GM21529 (cell line): ENCODE data around the gene SDR39U1.
A peak's percentile ranks its signal among the peaks of the same experiment; 100 is the strongest.
"Not testable (repeated sequence)": the region's sequence is repeated elsewhere in the genome, so short reads cannot be mapped to it uniquely, and the experiment has no call there.

Source experiments
- ATAC-seq: cut with Tn5 transposase; IDR thresholded peaks from one replicate; pipeline ENCODE4 v1.9.1; 2021; ENCODE audit not compliant: unreplicated experiment

Gene SDR39U1

GRCh38 chr14:24442240-24443052 lies at the start of gene SDR39U1:
Gene SDR39U1, minus strand, starts transcription at chr14:24442776. Its CDS starts 7 bp downstream, at chr14:24442769.
- ATAC-seq, result peak; percentile 89

DNA sequence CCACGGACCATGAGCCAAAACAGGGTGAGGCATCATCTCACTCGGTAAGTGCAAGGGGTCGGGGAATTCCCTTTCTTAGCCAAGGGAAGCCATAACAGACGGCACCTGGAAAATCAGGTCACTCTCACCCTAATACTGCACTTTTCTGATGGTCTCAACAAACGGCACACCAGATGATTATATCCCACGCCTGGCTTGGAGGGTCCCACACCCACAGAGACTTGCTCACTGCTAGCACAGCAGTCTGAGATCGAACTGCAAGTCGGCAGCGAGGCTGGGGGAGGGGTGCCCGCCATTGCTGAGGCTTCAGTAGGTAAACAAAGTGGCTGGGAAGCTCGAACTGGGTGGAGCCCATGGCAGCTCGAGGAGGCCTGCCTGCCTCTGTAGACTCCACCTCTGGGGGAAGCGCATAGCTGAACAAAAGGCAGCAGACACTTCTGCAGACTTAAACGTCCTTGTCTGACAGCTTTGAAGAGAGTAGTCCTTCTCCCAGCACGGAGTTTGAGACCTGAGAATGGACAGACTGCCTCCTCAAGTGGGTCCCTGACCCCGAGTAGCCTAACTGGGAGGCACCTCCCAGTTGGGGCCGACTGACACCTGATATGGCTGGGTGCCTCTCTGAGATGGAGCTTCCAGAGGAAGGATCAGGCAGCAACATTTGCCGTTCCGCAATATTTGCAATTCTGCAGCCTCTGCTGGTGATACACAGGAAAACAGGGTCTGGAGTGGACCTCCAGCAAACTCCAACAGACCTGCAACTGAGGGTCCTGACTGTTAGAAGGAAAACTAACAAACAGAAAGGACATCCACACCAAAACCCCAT lies 49.2 kb upstream of the SDR39U1 start:
- ATAC-seq, result not testable (repeated sequence)

DNA sequence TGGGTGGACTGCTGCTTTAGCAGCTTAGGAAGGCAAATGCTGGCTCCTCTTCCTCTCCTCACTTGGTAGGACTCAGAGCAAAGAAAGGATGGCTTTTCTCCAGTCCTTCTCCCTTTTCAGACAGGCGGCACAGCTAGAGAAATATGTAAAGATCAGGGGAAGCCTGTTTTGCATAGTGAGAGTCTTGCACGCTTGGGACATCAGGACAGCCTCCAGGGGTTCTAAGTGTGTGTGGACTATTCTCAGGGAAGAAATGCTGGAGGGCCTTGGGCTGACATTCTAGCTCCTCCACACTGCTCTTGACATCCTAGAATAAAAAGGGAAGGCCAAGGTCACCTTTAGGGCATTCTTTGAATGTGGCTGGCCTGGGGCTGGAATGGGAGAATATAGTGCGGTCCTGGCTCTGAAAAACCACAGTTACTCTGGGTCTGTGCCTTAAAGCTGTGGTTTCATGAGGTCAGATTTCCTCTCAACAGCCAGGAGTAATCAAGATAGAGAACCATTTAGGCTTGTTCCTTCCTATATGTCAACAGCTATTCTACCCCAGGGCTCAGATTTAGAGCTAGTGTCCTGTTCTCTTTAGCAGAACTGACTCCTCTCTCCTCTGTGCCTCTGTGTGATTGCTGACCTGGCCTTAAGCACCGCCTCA lies 41.2 kb upstream of the SDR39U1 start:
- peak; percentile 63 for ATAC-seq

DNA sequence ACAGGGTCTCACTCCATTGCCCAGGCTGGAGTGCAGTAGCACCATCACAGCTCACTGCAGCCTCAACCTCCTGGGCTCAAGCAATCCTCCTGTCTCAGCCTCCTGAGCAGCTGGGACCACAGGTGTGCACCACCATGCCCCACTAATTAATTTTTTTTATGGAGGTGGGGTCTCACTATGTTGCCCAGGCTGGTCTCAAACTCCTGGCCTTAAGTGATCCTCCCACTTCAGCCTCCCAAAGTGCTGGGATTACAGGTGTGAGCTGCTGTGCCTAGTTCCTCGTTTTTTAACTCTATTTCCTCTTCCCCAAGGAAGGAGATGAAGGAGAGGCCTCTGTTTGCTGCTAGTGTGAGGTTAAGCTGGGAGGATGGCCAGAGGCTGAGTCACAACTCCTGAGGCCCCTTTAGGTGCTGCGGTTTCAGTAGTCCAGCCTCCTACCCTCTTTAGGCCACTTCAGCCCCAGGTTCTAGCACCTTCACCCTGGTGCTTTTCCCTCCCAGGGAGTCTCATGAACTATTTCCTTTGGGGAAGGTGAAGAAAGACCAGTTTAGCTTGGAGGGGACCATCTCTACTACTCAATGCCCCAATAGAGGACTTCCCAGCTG lies 40.2 kb upstream of the SDR39U1 start:
- ATAC-seq, result not testable (repeated sequence)

DNA sequence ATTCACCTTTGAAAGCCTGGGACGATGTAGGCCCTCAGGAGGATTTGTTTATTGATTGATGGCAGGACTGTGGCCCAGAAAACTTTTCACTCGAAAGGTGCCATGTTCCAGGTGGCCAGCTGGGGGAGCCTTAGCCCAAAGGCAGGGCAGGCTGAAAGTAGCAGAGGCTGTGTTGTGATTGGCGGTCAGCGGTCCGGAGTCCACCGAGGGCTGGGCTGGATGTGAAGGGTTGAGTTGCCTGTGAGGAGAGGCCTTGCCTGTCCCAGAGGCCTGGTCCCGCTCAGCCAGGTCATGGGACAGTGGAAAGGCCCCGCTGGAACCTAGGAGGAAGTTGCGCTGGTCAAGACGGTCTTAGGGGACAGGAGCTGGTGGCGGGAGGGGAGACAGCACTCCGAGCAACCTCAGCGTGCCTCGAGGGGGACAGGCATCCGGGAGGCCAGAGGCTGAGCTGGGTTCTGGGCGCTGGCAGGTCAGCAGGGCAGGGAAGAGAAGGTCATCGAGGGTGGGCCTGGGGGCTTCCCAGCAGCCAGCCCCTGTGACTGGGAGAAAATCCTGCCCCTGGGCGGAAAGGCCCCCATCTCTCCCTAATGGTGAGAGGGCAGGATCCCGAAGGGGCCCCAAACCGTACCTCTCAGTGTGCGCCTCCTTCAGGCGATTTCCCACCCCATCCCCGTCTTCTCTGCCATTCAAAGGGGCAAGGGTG lies 39.2 kb upstream of the SDR39U1 start:
- peak; percentile 73 for ATAC-seq

DNA sequence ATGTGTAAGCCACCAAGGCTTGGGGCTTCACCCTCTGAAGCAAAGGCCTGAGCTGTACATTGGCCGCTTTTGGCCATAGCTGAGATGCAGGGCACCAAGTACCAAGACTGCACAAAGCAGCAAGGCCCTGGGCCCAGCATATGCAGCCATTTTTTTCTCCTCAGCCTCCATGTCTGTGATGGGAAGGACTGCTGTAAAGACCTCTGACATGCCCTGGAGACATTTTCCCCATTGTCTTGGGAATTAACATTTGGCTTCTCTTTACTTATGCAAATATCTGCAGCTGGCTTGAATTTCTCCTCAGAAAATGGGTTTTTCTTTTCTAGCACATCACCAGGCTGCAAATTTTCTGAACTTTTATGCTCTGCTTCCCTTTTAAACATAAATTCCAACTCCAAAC lies 37.4 kb upstream of the SDR39U1 start:
- not testable (repeated sequence) for ATAC-seq

DNA sequence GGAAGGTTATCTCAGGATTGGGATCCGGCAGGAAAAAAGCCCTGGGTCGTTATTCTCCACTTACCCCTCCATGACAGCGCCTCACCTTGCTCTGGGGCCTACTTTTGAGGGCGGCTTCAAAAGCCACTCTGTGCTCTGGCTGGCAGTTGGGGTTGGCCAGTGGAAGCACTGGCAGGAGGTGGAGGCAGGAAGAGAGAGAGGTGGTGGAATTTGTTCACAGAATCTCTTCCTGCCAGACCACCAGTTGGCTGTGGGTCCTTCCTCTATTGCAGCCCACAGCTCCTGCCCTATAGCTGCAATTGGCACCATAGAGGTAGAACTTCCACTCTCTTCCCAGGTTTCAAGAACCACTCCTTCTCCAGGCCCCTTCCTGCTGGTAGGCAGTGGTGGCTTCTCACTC lies 32.7 kb upstream of the SDR39U1 start:
- no peak for ATAC-seq

GRCh38 chr14:24473211-24473610 lies 30.6 kb upstream of the SDR39U1 start:
- no peak for ATAC-seq

DNA sequence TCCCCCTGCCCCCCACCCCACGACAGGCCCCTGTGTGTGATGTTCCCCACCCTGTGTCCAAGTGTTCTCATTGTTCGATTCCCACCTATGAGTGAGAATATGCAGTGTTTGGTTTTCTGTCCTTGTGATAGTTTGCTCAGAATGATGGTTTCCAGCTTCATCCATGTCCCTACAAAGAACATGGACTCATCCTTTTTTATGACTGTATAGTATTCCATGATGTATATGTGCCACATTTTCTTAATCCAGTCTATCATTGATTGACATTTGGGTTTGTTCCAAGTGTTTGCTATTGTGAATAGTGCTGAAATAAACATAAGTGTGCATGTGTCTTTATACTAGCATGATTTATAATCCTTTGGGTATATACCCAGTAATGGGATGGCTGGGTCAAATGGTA lies 27.9 kb upstream of the SDR39U1 start:
- not testable (repeated sequence) for ATAC-seq

DNA sequence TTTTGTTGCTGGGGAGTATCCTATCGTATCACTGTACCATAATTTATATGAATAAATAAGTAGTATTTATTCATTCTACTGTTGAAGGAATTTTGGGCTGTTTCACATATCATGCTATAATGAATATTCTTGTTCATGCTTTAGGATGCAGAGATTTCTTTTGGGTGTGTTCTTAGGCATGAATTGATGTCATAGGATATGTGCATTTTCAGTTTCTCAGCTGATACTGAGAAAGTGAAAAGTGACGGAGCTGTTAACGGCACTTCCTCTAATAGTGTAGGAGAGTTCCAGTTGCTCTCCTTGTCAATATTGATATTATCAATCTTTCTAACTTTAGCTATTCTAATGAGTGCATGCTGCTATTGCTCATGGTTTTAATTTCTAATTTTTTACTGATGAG lies 23.2 kb upstream of the SDR39U1 start:
- no peak for ATAC-seq

GRCh38 chr14:24465368-24465767 lies 22.8 kb upstream of the SDR39U1 start:
- ATAC-seq, result no peak

DNA sequence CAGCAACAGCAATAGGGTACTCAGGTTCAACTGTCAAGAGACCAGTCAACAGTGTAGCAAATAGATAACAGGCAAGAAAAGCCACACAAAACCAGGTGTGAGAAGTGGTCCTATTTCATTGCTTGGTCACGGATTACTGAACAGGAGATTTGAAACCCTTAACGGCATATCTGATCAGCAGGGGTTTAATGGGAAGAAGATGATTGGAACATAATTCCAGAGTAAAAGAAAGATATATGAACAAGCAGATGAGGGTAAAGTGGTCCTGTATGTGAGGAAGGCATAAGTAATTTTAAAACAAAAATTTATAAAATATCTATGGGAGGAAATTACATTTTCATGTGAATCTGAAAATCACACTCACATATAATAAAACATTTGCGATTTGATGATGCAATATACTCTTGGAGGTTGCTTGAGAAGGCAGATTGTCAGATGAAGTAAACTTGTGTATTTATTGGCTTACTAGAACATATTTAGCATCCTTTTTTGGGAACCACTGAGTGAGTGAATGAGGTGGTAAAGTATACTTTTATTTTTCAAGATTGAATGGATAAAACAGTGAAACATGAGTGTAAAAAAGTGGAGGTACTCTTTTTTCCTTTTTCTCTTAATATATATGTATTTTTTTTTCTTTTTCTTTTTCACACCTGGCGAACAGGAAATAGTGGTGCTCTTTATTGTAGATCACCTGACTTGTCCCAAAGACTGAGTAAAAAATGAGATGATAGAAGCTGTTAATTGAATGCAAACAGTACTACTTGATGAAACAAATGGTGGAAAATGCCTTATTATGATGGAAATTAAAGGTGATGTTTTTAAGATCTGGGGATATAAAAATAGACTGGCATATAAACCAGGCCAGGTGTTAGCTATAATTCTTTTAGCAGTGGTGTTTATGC lies 21.6 kb upstream of the SDR39U1 start:
- no peak for ATAC-seq

DNA sequence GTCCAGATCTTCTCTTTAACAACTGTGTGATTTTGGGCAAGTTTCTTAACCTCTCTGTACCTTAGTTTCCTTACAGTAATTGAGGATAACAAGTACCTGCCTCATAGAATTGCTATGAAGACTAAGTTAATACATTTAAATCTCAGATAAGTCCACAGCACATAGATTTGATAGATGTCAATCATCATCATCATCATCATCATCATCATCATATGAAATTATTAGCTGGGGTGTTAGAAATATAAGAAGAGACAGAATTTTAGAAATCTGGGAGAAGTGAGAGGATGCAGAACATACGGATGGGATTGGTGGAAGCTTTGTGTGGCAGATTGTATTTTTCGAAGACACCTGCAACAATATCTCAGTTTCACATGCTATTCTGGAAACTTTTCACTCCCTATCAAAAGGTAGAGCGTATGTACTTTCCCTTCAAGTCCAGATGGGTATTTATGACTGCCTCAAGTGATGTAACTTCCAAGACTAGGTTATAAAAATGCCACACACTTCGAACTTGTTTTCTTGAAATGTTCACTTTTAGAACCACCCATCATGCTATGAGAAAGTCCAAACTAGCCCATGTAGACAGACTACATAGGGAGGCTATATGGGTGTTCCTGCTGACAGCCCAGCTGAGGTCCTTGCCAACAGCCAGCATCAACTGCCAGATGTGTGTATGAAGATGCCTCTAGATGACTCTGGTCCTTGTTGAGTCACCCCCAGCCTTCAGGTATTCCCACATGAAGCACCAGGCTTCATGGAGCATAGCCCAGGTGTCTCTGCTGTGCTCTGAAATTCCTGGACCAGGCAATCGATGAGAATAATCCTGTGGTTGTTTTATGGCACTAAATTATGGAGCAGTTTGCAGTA lies 20.7 kb upstream of the SDR39U1 start:
- ATAC-seq, result no peak

DNA sequence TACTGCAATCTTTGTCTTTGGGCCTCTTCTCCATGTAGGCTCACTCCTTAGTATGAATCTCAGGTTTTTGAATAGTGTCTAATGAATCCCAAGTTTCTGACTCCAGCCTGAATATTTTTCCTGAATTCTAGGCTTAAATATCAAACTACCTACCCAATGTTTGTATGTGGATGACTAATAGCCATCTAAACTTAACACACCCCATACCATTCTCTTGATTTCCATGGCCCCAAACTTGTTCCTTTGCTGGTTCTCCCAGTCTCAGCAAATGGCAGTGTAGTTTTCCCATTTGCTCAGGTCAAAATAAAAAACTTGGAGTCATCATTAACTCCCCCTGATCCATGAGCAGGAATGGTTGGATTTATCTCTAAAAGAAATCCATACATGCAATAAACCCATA lies 18.8 kb upstream of the SDR39U1 start:
- ATAC-seq, result no peak

- no peak for ATAC-seq
These were observed 16.8 kb upstream of the SDR39U1 start for GRCh38 chr14:24459331-24459730.

- no peak for ATAC-seq
These were observed 16.2 kb upstream of the SDR39U1 start for GRCh38 chr14:24458736-24459135.

DNA sequence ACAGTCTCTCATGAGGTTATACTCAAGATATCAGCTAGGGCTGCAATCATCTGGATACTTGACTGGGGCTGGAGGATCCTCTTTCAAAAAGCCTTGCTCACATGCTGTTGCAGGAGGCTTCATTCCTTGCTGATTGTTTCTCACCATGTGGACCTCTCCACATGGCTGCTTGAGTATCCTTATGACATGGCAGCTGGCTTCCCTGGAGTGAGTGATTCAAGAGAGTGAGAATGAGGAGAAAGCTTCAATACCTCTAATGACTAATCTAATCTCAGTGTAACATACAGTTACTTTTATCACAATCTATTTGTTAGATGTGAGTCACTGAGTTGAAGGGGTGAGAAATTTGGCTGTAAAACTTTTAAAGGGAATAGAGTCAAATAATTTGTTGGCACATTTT lies 14.4 kb upstream of the SDR39U1 start:
- no peak for ATAC-seq

DNA sequence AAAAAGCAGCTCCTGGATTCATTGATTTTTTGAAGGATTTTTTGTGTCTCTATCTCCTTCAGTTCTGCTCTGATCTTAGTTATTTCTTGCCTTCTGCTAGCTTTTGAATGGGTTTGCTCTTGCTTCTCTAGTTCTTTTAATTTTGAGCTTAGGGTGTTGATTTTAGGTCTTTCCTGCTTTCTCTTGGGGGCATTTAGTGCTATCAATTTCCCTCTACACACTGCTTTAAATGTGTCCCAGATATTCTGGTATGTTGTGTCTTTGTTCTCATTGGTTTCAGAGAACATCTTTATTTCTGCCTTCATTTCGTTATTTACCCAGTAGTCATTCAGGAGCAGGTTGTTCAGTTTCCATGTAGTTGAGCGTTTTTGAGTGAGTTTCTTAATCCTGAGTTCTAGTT lies 8.3 kb upstream of the SDR39U1 start:
- ATAC-seq, result not testable (repeated sequence)
